Fibroblast of lung (primary cell): Measurements from ENCODE around the gene ADGRB3.

Source experiments
- CTCF ChIP-seq, 2 donors: IDR thresholded peaks in 1 of 2; conservative IDR thresholded peaks in 1 of 2; 1 replicate in 1 of 2; 2 replicates in 1 of 2; pipeline ENCODE4 v1.5.1; 2011 to 2012; ENCODE audit warnings: low read length in 2 of 2, control low read depth in 1 of 2, inconsistent platforms in 1 of 2, low read depth in 1 of 2, mild to moderate bottlenecking in 1 of 2
- EZH2 ChIP-seq: IDR thresholded peaks from 2 replicates; pipeline ENCODE4 v1.5.1; 2012; ENCODE audit warnings: low read length, control low read depth, mild to moderate bottlenecking; ENCODE audit errors: missing control alignments

GRCh38 chr6:68737061-68737460 is 102.0 kb downstream of the ADGRB3 start:
- no peak for TF ChIP-seq CTCF (conservative IDR thresholded peaks at IDR 0.05 in 1 of 2, IDR thresholded peaks at IDR 0.05 in 1 of 2; ENCODE audit: low read depth in 1 of 2, low read length in 2 of 2)
- TF ChIP-seq EZH2, result no peak
